ENCODE results near the gene IL16.

Gene IL16

DNA sequence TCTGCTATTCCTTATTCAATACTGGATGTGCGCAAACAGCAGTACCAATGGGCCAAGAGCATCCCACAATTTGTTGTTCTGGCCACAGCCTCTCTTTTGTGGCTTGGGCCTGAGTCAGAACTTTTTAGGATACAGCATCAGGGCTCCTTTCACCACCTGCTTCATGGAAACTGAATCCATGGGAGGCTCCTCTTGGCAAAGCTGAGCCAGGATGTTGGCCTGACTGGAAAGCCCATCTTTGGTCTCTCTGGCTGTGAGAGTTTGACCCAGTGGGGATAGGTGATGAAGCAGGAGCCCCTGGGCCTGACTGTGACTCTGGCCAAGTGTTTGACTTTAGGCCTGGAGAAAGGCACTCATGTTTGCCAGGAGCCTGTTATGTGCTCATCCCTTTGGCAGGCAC lies 27.6 kb downstream of the IL16 start:
- ChIA-PET POLR2A (no interaction called here), CTCF (interaction anchor here (0.5 kb wide), 1 partner anchor 255 kb away, joined by 4 read pairs; no protein-coding TSS in a partner anchor)
- DNase-seq (ENCODE audit: extremely low spot score): no peak
- TF ChIP-seq TARDBP (IDR thresholded peaks at IDR 0.05) (no peak), FOXM1 (IDR thresholded peaks at IDR 0.05; ENCODE audit: borderline replicate concordance) (no peak), ARNT (IDR thresholded peaks at IDR 0.05) (no peak), FOXA1 (IDR thresholded peaks at IDR 0.05) (no peak)

- TF ChIP-seq LEF1 (IDR thresholded peaks at IDR 0.05; ENCODE audit: borderline replicate concordance) (no peak), TARDBP (IDR thresholded peaks at IDR 0.05) (no peak), BHLHE40 (IDR thresholded peaks at IDR 0.05; ENCODE audit: borderline replicate concordance) (no peak), L3MBTL2 (conservative IDR thresholded peaks at IDR 0.05) (no peak), NFRKB (IDR thresholded peaks at IDR 0.05) (no peak), FOXK2 (IDR thresholded peaks at IDR 0.05) (no peak), FOXA1 (IDR thresholded peaks at IDR 0.05) (no peak), PKNOX1 (IDR thresholded peaks at IDR 0.05) (no peak), ELF4 (IDR thresholded peaks at IDR 0.05) (no peak), FOXM1 (IDR thresholded peaks at IDR 0.05; ENCODE audit: borderline replicate concordance) (no peak)
- no peak for DNase-seq (ENCODE audit: extremely low spot score)
- ChIA-PET POLR2A (no interaction called here), CTCF (interaction anchor here (0.9 kb wide), 1 partner anchor 41 kb away, joined by 4 read pairs; no protein-coding TSS in a partner anchor)
Measured at GRCh38 chr15:81225161-81225671, 28.5 kb downstream of the IL16 start.

GRCh38 chr15:81227716-81228115 lies 31.0 kb downstream of the IL16 start:
- no peak for DNase-seq (ENCODE audit: extremely low spot score)
- CTCF ChIA-PET: no interaction called here
- POLR2A ChIA-PET: no interaction called here
- TF ChIP-seq NFRKB (IDR thresholded peaks at IDR 0.05): no peak
- no peak for TF ChIP-seq TARDBP (IDR thresholded peaks at IDR 0.05)
- TF ChIP-seq CTBP1 (IDR thresholded peaks at IDR 0.05; ENCODE audit: borderline replicate concordance): no peak
- TF ChIP-seq SP1 (IDR thresholded peaks at IDR 0.05): no peak
- no peak for TF ChIP-seq ARNT (IDR thresholded peaks at IDR 0.05)
- TF ChIP-seq HDGF (IDR thresholded peaks at IDR 0.05; ENCODE audit: borderline replicate concordance): no peak
- no peak for TF ChIP-seq LEF1 (IDR thresholded peaks at IDR 0.05; ENCODE audit: borderline replicate concordance)
- no peak for TF ChIP-seq ZNF384 (IDR thresholded peaks at IDR 0.05)
- TF ChIP-seq ELF4 (IDR thresholded peaks at IDR 0.05): no peak
- TF ChIP-seq FOXK2 (IDR thresholded peaks at IDR 0.05): no peak
- no peak for TF ChIP-seq FOXA1 (IDR thresholded peaks at IDR 0.05)
- TF ChIP-seq L3MBTL2 (conservative IDR thresholded peaks at IDR 0.05): no peak
- no peak for TF ChIP-seq BHLHE40 (IDR thresholded peaks at IDR 0.05; ENCODE audit: borderline replicate concordance)
- TF ChIP-seq SUZ12 (IDR thresholded peaks at IDR 0.05): no peak
- no peak for TF ChIP-seq FOXM1 (IDR thresholded peaks at IDR 0.05; ENCODE audit: borderline replicate concordance)
- TF ChIP-seq PKNOX1 (IDR thresholded peaks at IDR 0.05): no peak

DNA sequence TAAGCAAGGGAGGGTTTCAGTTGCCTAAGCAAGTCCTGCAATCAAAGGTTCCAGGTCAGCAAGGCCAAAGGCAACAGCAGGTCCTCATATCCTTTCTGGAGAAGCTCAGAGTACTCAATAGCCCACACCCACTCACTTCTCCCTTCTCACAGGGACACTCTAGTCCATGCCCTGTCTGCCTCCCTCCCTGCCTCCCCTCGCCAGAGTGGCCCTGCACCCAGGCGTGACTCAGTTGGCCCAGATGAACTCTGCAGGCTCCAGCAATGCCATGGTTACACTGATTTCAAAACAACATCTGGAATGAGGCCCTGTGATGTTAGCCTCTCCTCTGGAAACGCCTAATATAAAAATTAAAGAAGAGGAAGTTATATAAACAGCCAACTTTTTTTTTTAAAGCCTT lies 32.9 kb downstream of the IL16 start:
- no peak for DNase-seq (ENCODE audit: extremely low spot score)
- CTCF ChIA-PET: interaction anchor here (0.9 kb wide), 1 partner anchor 36 kb away, joined by 5 read pairs; no protein-coding TSS in a partner anchor
- TF ChIP-seq LEF1 (IDR thresholded peaks at IDR 0.05; ENCODE audit: borderline replicate concordance) (no peak), FOXA1 (IDR thresholded peaks at IDR 0.05) (no peak), ELF4 (IDR thresholded peaks at IDR 0.05) (no peak), SUZ12 (IDR thresholded peaks at IDR 0.05) (no peak), ARNT (IDR thresholded peaks at IDR 0.05) (no peak), ZNF384 (IDR thresholded peaks at IDR 0.05) (no peak), CTBP1 (IDR thresholded peaks at IDR 0.05; ENCODE audit: borderline replicate concordance) (no peak), BHLHE40 (IDR thresholded peaks at IDR 0.05; ENCODE audit: borderline replicate concordance) (no peak), NFRKB (IDR thresholded peaks at IDR 0.05) (no peak), L3MBTL2 (conservative IDR thresholded peaks at IDR 0.05) (no peak), FOXK2 (IDR thresholded peaks at IDR 0.05) (no peak), PKNOX1 (IDR thresholded peaks at IDR 0.05) (no peak), HDGF (IDR thresholded peaks at IDR 0.05; ENCODE audit: borderline replicate concordance) (no peak), TARDBP (IDR thresholded peaks at IDR 0.05) (no peak), FOXM1 (IDR thresholded peaks at IDR 0.05; ENCODE audit: borderline replicate concordance) (no peak), SP1 (IDR thresholded peaks at IDR 0.05) (no peak)
- POLR2A ChIA-PET: no interaction called here

DNA sequence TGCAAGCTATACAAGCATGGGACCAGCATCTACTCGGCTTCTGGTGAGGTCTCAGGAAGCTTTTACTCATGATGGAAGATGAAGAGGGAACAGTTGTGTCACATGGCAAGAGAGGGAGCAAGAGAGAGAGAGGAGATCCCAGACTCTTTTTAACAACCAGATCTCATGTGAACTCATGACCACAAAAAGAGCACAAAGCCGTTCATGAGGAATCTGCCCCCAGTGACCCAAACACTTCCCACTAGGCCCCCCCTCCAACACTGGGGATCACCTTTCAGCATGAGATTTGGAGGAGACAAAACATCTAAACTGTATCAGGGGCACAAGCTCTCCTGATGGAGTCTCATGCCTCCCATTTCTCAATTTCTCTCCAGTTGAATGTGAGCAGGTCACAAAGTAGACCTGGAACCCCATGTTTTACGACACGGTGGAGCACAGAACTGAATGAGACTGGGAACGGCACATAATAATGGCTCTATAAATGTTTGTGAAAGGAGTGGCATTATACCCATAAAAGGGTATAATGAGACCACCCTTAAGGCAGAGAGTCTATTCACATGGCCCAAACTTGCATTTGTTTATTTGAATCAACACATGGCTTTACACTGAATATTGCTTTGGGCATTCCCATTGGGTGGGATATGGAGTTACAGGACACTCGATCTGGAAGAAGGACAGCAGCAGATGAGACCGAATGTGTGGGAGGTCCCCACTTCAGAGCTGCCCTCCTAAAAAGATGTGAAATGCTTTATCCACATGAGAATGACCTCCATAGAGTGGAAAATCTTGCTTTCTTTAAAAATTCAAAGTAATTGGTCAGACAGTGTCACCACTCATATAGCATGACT lies 38.8 kb downstream of the IL16 start:
- CTCF ChIA-PET: interaction anchor here (1.9 kb wide), 1 partner anchor 31 kb away, joined by 6 read pairs; no protein-coding TSS in a partner anchor
- POLR2A ChIA-PET: no interaction called here
- TF ChIP-seq LEF1 (IDR thresholded peaks at IDR 0.05; ENCODE audit: borderline replicate concordance) (no peak), SUZ12 (IDR thresholded peaks at IDR 0.05) (no peak), SP1 (IDR thresholded peaks at IDR 0.05) (no peak), FOXM1 (IDR thresholded peaks at IDR 0.05; ENCODE audit: borderline replicate concordance) (no peak), FOXK2 (IDR thresholded peaks at IDR 0.05) (no peak), CTBP1 (IDR thresholded peaks at IDR 0.05; ENCODE audit: borderline replicate concordance) (no peak)
- no peak for DNase-seq (ENCODE audit: extremely low spot score)

DNA sequence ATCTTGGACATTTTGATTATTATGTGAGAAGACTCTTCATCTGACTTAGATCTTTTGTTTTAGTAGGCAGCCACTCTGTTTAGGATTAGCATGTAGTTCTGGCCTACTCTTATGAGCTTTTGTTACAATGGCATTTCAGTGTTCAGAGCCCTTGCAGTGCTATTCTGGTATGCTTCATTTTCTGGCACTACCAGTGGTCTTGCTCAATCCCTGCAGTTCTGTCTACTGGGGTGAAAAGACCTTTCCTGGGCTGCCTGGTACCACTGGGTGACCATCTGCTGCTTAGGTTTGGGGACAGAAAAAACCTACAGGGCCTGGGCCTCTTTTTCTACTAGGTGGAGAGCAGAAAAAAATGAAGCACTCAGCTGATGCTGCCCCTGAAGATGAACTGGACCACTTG lies 42.5 kb downstream of the IL16 start:
- no peak for TF ChIP-seq FOXA1 (IDR thresholded peaks at IDR 0.05)
- no peak for TF ChIP-seq NFRKB (IDR thresholded peaks at IDR 0.05)
- no peak for TF ChIP-seq LEF1 (IDR thresholded peaks at IDR 0.05; ENCODE audit: borderline replicate concordance)
- no peak for TF ChIP-seq FOXK2 (IDR thresholded peaks at IDR 0.05)
- TF ChIP-seq TARDBP (IDR thresholded peaks at IDR 0.05): no peak
- no peak for TF ChIP-seq ZNF384 (IDR thresholded peaks at IDR 0.05)
- no peak for TF ChIP-seq HDGF (IDR thresholded peaks at IDR 0.05; ENCODE audit: borderline replicate concordance)
- TF ChIP-seq SP1 (IDR thresholded peaks at IDR 0.05): no peak
- TF ChIP-seq ARNT (IDR thresholded peaks at IDR 0.05): no peak
- no peak for TF ChIP-seq PKNOX1 (IDR thresholded peaks at IDR 0.05)
- TF ChIP-seq ELF4 (IDR thresholded peaks at IDR 0.05): no peak
- no peak for TF ChIP-seq L3MBTL2 (conservative IDR thresholded peaks at IDR 0.05)
- TF ChIP-seq BHLHE40 (IDR thresholded peaks at IDR 0.05; ENCODE audit: borderline replicate concordance): no peak
- no peak for TF ChIP-seq CTBP1 (IDR thresholded peaks at IDR 0.05; ENCODE audit: borderline replicate concordance)
- TF ChIP-seq FOXM1 (IDR thresholded peaks at IDR 0.05; ENCODE audit: borderline replicate concordance): no peak
- no peak for TF ChIP-seq SUZ12 (IDR thresholded peaks at IDR 0.05)
- ChIA-PET POLR2A (no interaction called here), CTCF (no interaction called here)
- no peak for DNase-seq (ENCODE audit: extremely low spot score)
